HG03066 (cell line): ENCODE results near the gene DCXR.

Experiments used
- ATAC-seq: cut with Tn5 transposase; IDR thresholded peaks from one replicate; pipeline ENCODE4 v1.9.1; 2021; ENCODE audit warnings: low read depth; ENCODE audit not compliant: unreplicated experiment

DCXR gene

DNA sequence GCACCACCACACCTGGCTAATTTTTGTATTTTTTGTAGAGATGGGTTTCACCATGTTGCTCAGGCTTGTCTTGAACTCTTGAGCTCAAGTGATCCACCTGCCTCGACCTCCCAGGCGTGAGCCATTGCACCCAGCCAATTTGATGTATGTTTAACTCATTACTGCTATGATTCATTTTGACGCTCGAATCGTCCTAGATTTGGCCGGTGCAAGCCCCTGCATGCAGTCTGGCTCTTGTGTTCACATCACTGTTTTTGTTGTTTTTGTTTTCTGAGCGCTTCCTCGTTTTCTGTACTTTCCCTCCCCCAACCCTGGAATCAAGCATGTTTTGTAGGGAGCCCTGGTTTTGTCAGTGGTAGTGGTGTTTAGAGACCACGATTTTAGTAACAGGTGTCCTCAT is 35.9 kb upstream of the DCXR start:
- ATAC-seq = no peak

GRCh38 chr17:82072827-82073226 is 35.3 kb upstream of the DCXR start:
- ATAC-seq = no peak

GRCh38 chr17:82070611-82071010 is 33.1 kb upstream of the DCXR start:
- no peak for ATAC-seq

DNA sequence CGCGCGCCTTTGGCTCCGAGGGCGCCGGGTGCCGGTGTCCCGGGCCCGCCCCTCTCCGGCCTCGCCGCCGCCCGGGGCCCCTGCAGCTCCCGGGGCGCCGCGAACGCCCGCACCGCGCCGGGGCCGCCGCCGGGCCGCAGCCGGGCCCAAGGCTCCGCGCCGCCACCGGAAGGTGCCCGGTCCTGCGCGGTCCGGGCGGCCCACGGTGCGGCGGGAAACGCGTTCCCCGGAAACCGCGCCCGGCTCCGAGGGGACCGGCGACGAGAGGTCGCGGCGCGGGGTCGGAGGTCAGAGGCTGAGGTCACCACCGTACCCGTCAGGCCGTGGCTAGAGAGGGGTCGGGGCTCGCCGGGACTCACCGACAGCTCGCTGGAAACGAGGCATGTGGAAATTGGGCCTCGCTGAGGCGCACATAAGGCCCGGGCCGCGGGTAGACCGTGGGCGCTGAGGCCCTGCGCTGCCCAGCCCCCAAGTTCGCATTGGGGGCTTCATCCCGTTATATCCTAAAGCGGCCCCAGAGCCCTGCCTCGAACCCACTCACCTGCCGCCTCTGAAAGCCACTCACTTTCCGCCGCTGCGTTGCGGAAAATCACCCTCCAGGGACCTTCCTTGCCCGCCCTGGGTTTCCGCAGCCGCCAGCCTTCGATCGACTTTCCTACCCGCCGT is 28.3 kb upstream of the DCXR start, which contains the start of gene DUS1L:
DUS1L (minus strand) TSS at position 167 of the 666 bp plus-strand sequence. CDS start 745 bp downstream, outside the sequence.
- ATAC-seq = peak; percentile 63

DNA sequence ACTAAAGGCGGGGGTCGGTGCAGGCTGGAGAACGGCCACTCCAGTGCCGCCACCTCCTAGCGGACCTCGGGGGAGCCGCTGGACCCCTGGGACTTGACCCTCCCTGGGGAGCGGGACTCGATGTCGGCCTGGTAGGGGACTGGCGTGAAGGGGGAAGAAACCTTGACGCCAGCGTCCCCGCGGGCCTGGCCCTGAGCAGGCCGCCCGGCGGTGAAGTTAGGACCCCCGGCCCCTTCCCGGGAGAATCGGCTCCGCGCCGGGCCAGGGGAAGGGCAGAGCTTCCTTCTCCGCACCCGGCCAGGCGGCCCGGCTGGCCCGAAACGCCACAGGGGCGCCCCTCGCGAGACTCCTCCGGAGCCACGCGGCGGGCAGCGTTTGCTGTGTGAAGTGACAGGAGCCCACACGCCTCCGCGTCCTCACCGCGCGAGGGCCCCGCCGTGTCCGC is 27.7 kb upstream of the DCXR start:
- peak; percentile 29 for ATAC-seq

DNA sequence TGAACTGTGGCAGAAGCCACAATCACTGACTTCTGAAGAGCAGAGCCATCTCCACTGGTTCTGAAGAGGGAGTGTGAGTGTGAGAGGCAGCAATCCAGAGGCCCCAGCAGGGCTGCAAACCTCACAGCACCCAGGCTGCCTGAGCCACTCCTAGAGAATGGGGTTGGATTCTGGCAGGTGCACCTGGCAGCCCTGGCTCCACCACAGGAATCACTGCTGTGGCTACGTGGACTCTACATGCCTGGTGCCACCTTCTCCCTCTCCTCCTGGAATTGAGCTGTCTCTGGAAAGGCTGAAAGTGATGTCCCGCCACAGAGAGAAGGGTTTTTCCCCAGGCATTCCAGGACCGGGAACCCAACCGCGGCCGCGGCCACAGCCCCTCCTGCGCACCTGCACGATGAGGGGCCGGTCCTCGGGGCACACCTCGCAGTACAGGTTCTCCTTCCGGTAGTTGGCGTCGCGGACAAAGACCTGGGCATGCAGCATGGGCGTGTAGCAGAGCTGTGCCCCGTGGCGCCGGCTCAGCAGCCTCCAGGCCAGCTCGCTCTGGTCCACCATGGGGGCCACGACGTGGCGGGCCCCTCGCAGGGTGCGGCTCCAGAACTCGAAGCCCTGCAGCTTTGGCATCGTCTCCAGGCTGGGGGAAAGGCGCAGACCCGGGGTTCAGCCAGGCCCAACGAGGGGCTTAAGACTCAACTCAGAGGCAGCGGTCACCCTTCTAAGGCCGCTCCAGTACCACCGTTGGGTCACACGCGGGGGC is 27.1 kb upstream of the DCXR start:
- no peak for ATAC-seq

- ATAC-seq = no peak
Measured at GRCh38 chr17:82063424-82064415, 26.2 kb upstream of the DCXR start.

DNA sequence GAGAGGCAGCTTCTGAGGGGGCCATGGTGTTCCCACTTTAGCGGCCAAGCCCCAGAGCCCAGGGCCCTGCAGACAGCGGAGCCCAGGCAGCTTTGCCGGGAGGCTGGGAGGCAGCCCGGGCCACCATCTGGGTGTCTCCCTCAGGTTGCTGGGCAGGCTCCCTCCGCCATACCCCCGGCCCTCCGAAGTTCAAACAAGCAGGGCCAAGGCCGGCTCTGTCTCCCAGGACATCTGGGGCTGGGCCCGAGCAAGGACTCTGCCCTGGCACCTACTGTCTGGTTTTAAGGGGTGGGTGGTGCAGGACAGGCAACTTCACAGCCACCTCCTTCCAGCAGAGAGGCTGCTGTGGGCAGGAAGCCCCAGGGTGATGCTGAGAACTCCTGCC is 25.5 kb upstream of the DCXR start:
- no peak for ATAC-seq

DNA sequence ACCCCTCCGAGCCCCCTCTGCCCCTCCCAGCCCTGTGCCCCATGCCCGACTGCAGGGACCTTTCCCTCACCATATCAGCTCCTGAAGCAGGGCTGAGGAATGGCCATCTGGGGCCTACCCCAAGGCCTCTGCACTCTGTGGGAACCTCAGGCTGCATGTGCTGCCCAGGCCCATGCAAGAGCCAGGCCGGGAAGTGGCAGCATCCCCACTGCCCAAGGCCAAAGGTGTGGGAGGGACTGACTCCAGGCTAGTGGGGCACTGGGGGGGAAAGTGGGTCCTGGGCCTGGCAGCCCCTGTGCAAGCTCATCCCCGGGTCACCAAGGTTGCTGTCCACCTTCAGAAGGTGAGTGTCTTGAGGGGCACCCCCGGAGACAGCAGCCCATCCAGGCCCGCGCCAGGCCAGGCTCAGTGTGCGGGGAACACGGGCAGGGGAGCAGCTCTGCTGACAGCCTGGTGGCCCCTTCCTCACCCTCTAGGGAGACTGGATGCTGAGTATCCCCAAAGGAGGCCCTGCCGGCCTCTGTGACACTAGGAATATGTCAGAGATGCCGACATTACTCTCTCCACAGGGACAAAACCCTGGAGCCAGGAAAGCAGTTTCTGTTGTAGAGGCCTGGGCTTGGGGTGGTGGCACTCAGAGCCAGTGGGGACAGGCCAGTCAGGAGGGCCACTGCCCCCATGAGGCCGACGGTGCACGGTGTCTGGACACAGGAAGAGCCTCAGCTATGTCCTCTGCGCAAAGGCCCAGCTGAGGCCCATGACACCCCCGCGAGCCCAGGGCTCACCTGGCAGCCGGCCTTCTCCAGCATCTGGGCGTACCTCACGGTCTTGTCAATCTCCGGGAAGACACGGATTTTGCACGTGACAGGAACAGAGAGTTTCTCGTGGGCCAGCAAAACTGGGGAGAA is 24.8 kb upstream of the DCXR start:
- ATAC-seq = no peak

DNA sequence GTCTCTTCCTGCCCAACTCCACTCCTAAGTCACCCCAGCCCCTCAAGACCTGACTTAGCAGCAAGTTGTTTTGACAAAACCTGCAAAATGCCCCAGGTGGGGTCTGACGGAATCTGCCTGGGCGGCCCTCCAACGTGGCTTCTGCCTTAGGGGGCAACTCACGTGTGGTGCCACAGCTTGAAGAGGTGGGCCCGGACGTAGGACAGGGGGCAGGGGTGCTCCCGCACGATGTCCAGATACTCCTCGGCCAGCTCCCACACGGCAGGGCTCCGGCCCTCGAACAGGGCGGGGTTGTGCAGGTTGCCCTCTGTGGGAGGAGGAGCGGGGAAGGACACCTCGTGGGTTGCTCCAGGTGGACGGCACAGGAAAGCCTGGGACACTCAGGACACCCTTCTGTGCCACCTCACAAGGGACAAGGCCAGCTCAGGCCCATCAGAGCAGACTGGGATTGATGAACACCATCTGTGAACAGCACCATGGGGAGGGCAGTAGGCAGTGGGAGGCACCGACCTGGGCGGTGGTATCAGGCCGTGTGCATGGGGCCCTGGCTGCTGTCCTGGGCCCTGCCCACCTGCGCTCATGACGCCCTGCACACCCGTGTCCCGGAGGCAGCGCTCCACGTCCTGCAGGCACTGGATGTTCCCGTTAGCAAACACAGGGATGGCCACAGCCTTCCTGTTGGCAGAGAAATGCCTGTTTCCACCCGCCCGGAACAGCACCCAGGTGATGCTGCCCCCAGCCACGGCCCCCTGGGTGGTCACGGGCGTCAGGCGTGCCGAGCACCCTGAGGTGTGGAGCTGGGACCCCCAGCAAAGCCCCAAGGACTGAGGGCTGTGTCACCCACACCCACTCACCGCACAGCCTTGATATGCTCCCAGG is 23.8 kb upstream of the DCXR start:
- no peak for ATAC-seq

DNA sequence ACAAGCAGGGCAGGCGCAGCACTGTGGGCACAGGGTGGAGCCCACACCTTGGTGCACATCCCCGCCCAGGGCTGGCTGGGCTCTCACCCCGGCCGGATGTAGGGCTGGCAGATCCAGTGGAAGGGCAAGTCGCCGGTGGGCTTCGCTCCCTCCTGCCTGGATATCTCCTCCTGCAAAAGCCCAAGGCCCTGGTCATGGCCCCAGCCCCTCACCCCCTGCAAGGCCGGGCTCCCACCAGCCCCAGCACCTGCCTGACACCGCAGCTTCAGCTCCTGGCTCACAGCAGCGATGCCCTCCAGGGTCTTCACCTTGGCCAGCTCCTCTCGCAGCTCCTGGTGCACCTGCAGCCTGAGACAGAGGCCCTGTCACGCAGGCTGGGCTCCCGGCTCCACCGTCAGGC is 23.1 kb upstream of the DCXR start:
- ATAC-seq = no peak

- ATAC-seq = no peak
Measured at GRCh38 chr17:82060001-82060380, 22.5 kb upstream of the DCXR start.

DNA sequence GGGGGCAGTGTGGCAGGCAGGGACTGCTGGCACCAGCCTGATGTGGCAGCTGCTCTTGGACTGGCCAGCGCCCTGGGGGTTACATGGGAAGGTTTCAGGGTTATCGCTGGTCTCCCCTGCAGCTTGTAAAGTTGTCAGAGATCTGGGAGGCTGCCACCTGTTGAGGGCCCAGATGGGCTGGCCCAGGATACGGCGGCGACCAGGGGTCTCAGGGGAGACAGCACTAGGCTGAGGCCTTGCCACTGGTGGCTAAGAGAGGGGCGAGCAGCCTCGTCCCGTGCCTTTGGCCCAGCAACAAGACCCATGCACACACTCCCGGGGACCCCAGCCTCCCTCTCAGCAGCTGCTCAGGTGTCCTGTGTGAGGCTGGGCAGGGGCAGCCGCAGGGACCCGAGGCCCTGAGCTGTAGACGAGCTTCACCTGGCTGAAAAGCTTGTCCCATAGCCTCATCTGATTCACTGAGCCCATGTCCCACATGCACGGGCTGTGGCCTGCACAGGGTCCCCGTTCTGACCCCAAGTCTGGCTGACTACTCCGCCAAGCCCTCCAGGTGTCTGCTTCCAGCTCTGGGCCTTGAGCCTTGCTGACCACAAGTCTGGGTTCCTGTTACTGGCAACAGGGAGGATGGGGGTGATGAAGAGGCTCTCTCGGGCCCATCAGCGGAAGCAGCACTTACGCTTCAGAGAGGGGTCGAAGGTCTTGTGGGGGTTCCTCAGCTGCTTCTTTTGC is 21.9 kb upstream of the DCXR start:
- ATAC-seq = no peak

DNA sequence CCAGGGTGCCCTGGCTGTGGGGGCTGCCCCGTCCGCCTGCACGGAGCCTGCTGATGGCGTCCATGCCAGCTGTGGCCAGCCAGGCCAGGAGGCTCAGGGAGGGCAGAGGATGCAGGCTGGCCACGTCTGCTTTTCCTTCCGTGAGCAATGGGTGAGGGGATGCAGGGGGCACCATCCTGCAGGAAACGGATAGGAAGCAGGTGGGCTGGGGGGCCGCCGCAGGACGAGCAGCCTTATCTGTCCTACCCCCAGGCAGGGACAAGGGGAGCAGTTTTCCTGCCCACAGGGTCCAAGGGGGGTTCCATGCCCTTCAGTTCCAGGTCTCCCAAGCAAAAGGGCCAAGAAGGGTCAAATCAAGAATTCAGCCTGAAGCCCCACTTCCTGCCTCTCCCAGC is 21.4 kb upstream of the DCXR start:
- ATAC-seq = no peak

DNA sequence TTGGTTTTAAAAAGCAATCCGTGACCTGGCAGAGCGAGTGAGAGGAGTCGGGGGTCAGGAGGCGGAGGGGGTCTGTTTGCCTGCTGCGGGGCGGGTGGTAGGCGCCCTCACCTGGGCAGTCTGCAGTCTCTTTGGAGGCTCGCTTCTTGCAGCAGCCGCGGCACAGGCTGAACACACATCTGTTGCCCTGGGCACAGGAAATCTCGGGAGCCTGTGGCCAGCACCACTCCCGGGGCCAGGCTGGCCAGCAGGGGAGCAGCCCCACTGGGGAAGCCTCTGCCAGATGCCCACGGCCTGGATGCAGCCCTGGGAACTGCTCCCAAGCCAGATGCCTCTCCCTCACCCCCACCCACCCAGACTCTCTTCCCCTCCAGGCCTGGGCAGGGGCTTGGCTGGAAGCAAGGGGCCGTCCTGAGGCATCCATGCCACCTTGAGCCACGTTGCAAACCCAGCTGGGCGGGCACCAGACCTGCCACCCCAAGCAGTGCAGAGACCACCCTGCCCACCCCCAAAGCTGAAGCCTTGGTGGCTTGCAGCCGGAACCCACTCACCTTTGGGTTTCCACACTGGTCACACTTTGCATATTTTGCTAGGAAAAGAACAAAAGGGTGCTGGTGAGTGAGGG is 20.8 kb upstream of the DCXR start:
- ATAC-seq = no peak

- no peak for ATAC-seq
Measured at GRCh38 chr17:82056729-82057621, 19.5 kb upstream of the DCXR start.
